ENCODE measurements around the gene CPNE7.

Gene CPNE7

GRCh38 chr16:89531821-89532526 is 43.6 kb upstream of the CPNE7 start:
- Histone ChIP-seq H3K27me3 (ENCODE audit: low read length) (no peaks in the 10 kb centered on the region), H3K9ac (ENCODE audit: low read length) (no peak overlapping the region), H2AFZ (ENCODE audit: low read depth, low read length, severe bottlenecking) (no peak overlapping the region), H3K27ac (ENCODE audit: low read depth, low read length) (no peak overlapping the region), H3K9me2 (replicated peaks; ENCODE audit: insufficient read depth, low read length) (no peaks in the 10 kb centered on the region), H3K79me2 (ENCODE audit: insufficient read depth, low read length) (no peaks in the 10 kb centered on the region), H4K20me1 (ENCODE audit: low read depth, low read length) (no peaks in the 10 kb centered on the region), H3K36me3 (ENCODE audit: low read length) (no peaks in the 10 kb centered on the region; the same call in 1 of the 2 replicates), H3F3A (ENCODE audit: insufficient read depth) (no peaks in the 10 kb centered on the region), H3K4me2 (ENCODE audit: low read depth, low read length, poor library complexity, severe bottlenecking) (no peak overlapping the region), H3K9me3 (ENCODE audit: insufficient read depth, low read length) (no peaks in the 10 kb centered on the region), H3K4me3 (ENCODE audit: insufficient read depth, low read length, poor library complexity, severe bottlenecking) (no peak overlapping the region)
- no peak for TF ChIP-seq EZH2phosphoT487 (conservative IDR thresholded peaks at IDR 0.05; ENCODE audit: low read length)
- TF ChIP-seq, protein P1, sequence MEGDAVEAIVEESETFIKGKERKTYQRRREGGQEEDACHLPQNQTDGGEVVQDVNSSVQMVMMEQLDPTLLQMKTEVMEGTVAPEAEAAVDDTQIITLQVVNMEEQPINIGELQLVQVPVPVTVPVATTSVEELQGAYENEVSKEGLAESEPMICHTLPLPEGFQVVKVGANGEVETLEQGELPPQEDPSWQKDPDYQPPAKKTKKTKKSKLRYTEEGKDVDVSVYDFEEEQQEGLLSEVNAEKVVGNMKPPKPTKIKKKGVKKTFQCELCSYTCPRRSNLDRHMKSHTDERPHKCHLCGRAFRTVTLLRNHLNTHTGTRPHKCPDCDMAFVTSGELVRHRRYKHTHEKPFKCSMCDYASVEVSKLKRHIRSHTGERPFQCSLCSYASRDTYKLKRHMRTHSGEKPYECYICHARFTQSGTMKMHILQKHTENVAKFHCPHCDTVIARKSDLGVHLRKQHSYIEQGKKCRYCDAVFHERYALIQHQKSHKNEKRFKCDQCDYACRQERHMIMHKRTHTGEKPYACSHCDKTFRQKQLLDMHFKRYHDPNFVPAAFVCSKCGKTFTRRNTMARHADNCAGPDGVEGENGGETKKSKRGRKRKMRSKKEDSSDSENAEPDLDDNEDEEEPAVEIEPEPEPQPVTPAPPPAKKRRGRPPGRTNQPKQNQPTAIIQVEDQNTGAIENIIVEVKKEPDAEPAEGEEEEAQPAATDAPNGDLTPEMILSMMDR (IDR thresholded peaks at IDR 0.05; ENCODE audit: insufficient read depth, low read length, poor library complexity, severe bottlenecking), result no peak

- TF ChIP-seq, protein P1 (IDR thresholded peaks at IDR 0.05; ENCODE audit: insufficient read depth, low read length, poor library complexity, severe bottlenecking), result no peak
- no peaks in the 10 kb centered on the region for H3K9me2 ChIP-seq (replicated peaks; ENCODE audit: insufficient read depth, low read length)
- H3K27ac ChIP-seq (ENCODE audit: low read depth, low read length), result peak overlapping the region; percentile 61
- peak overlapping the region; percentile 11; the same call in 1 of the 2 replicates for H3K9ac ChIP-seq (ENCODE audit: low read length)
- H3K27me3 ChIP-seq (ENCODE audit: low read length), result no peaks in the 10 kb centered on the region
- peak overlapping the region; percentile 24 for H3K4me2 ChIP-seq (ENCODE audit: low read depth, low read length, poor library complexity, severe bottlenecking)
- no peaks in the 10 kb centered on the region for H3F3A ChIP-seq (ENCODE audit: insufficient read depth)
- no peaks in the 10 kb centered on the region; the same call in 1 of the 2 replicates for H3K36me3 ChIP-seq (ENCODE audit: low read length)
- no peak overlapping the region for H3K4me3 ChIP-seq (ENCODE audit: insufficient read depth, low read length, poor library complexity, severe bottlenecking)
- no peak overlapping the region for H2AFZ ChIP-seq (ENCODE audit: low read depth, low read length, severe bottlenecking)
- H4K20me1 ChIP-seq (ENCODE audit: low read depth, low read length), result no peaks in the 10 kb centered on the region
- no peaks in the 10 kb centered on the region for H3K79me2 ChIP-seq (ENCODE audit: insufficient read depth, low read length)
- no peaks in the 10 kb centered on the region for H3K9me3 ChIP-seq (ENCODE audit: insufficient read depth, low read length)
Measured at GRCh38 chr16:89534252-89534756, 41.3 kb upstream of the CPNE7 start.

DNA sequence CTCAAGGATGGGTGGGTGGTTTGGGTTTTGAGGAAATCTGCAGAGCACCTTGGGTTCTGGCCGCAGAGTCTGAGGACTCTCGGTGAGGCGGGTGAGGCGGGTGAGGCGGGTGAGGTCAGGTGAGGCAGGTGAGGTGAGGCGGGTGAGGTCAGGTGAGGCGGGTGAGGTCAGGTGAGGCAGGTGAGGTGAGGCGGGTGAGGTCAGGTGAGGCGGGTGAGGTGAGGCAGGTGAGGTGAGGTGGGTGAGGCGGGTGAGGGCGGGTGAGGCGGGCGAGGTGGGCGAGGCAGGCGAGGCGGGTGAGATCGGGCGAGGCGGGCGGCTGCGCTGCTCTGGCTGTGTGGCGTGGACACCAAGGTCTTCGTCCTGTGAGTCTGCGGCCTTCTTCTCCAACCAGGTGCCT is 39.2 kb upstream of the CPNE7 start:
- Histone ChIP-seq H3K9me2 (replicated peaks; ENCODE audit: insufficient read depth, low read length) (no peaks in the 10 kb centered on the region), H3K9me3 (ENCODE audit: insufficient read depth, low read length) (no peaks in the 10 kb centered on the region), H2AFZ (ENCODE audit: low read depth, low read length, severe bottlenecking) (no peak overlapping the region), H4K20me1 (ENCODE audit: low read depth, low read length) (no peaks in the 10 kb centered on the region), H3K36me3 (ENCODE audit: low read length) (no peaks in the 10 kb centered on the region), H3K9ac (ENCODE audit: low read length) (no peak overlapping the region), H3K4me2 (ENCODE audit: low read depth, low read length, poor library complexity, severe bottlenecking) (no peak overlapping the region), H3K79me2 (ENCODE audit: insufficient read depth, low read length) (no peaks in the 10 kb centered on the region), H3K27ac (ENCODE audit: low read depth, low read length) (no peak overlapping the region), H3K4me3 (ENCODE audit: insufficient read depth, low read length, poor library complexity, severe bottlenecking) (no peak overlapping the region), H3F3A (ENCODE audit: insufficient read depth) (no peaks in the 10 kb centered on the region), H3K27me3 (ENCODE audit: low read length) (no peaks in the 10 kb centered on the region)
- TF ChIP-seq EZH2phosphoT487 (conservative IDR thresholded peaks at IDR 0.05; ENCODE audit: low read length), result no peak
- TF ChIP-seq, protein P1 (IDR thresholded peaks at IDR 0.05; ENCODE audit: insufficient read depth, low read length, poor library complexity, severe bottlenecking), result no peak

All from SU-DHL-6 (cell line).